HCT116 (cell line): ENCODE measurements around the gene ARID5B. TPM values are rescaled to one million over a fixed set of nuclear protein-coding genes. Genes with fewer than 3 reads are reported as not detected.

ENCODE experiments used
- ATAC-seq: fragments of 200-7000 bp; cut with Tn5 transposase; 2 replicates; pipeline ENCODE4 v1.9.1; 2020; ENCODE audit warnings: mild to moderate bottlenecking, moderate library complexity
- BruUV-seq: library from RNA; stranded (reverse); fragments of 400-500 nt; replicated peaks from 2 replicates; lab custom pipeline; 2021; lab: Mats Ljungman, UMichigan
- CTCF ChIA-PET: fragments of 300-600 bp; sonication (Branson Sonifier 250); formaldehyde crosslinking; loops from one replicate; lab custom pipeline; 2021; ENCODE audit warnings: antibody characterized with exemption; lab: Charles Lee
- POLR2A ChIA-PET: fragments of 300-600, 350-600 bp; sonication (Branson Sonifier 250); formaldehyde crosslinking; loops from one replicate; lab custom pipeline; 2021; ENCODE audit warnings: antibody characterized with exemption; lab: Charles Lee
- RAD21 ChIA-PET, 2 experiments: fragments of 300-600 bp; sonication (Branson Sonifier 250); formaldehyde crosslinking; loops; one replicate each; lab custom pipeline; 2023; ENCODE audit warnings: low total read pairs in 2 of 2; ENCODE audit not compliant: uncharacterized antibody in 2 of 2, unreplicated experiment in 2 of 2, low non-redundant PET in 1 of 2; lab: Charles Lee
- DNase-seq: peaks from one replicate; pipeline ENCODE4 v3.0.0-alpha.2; 2010; ENCODE audit warnings: low read depth, low spot score
- H2AFZ ChIP-seq: fragments of 200-600 bp; shearing (Covaris generic), sonication (generic); 2 replicates; pipeline ENCODE4 v1.6.1; 2017; ENCODE audit warnings: low read depth, mixed run types, mixed read lengths, antibody characterized with exemption, low read length; ENCODE audit not compliant: poor library complexity, severe bottlenecking
- H3K27ac ChIP-seq: 2 replicates; pipeline ENCODE4 v1.5.1; 2012; ENCODE audit warnings: low read depth, low read length
- H3K27me3 ChIP-seq: fragments of 200-600 bp; sonication (generic); 2 replicates; pipeline ENCODE4 v1.6.1; 2016; ENCODE audit warnings: mixed run types, low read length, mixed read lengths; ENCODE audit not compliant: insufficient read depth
- H3K36me3 ChIP-seq, 2 experiments: fragments of 200-500 bp in 1 of 2; fragments of 200-600 bp in 1 of 2; sonication (Bioruptor generic) in 1 of 2; sonication (generic) in 1 of 2; 2 replicates each; pipeline versions ENCODE4 v1.5.1 to v1.6.1; 2014 to 2016; ENCODE audit warnings: low read length in 2 of 2, inconsistent platforms in 1 of 2, mixed read lengths in 1 of 2, mixed run types in 1 of 2; ENCODE audit not compliant: insufficient read depth in 2 of 2, control insufficient read depth in 1 of 2
- H3K4me1 ChIP-seq, 2 experiments: fragments of 200-600 bp in 1 of 2; sonication (generic) in 1 of 2; 2 replicates each; pipeline versions ENCODE4 v1.5.1 to v1.6.1; 2012 to 2017; ENCODE audit warnings: low read length in 2 of 2, inconsistent platforms in 1 of 2, mild to moderate bottlenecking in 1 of 2, mixed read lengths in 1 of 2, mixed run types in 1 of 2, moderate library complexity in 1 of 2; ENCODE audit not compliant: insufficient read depth in 2 of 2, control insufficient read depth in 1 of 2
- H3K4me2 ChIP-seq: fragments of 200-600 bp; sonication (generic); 2 replicates; pipeline ENCODE4 v1.6.1; 2017; ENCODE audit warnings: mixed run types, low read length, mixed read lengths
- H3K4me3 ChIP-seq, 2 experiments: fragments of 200-600 bp in 1 of 2; sonication (generic) in 1 of 2; replicated peaks in 1 of 2; 2 replicates each; pipeline ENCODE4 v1.5.1; 2011 to 2016; ENCODE audit warnings: low read length in 2 of 2, control low read depth in 1 of 2, low read depth in 1 of 2, mild to moderate bottlenecking in 1 of 2, mixed read lengths in 1 of 2, mixed run types in 1 of 2
- H3K79me2 ChIP-seq: fragments of 200-600 bp; sonication (generic); 2 replicates; pipeline ENCODE4 v1.6.1; 2017; ENCODE audit warnings: mild to moderate bottlenecking, mixed run types, low read length, moderate library complexity, mixed read lengths; ENCODE audit not compliant: insufficient read depth
- H3K9ac ChIP-seq: fragments of 200-600 bp; sonication (generic); 2 replicates; pipeline ENCODE4 v1.6.1; 2016; ENCODE audit warnings: low read length, mixed read lengths
- H3K9me2 ChIP-seq: fragments of 200-600 bp; sonication (generic), shearing (Covaris generic); 2 replicates; pipeline ENCODE4 v1.6.1; 2017; ENCODE audit warnings: mixed run types, mild to moderate bottlenecking, moderate library complexity; ENCODE audit not compliant: insufficient read depth
- H3K9me3 ChIP-seq, 2 experiments: fragments of 200-500 bp in 1 of 2; fragments of 200-600 bp in 1 of 2; sonication (Bioruptor generic) in 1 of 2; sonication (generic) in 1 of 2; 2 replicates each; pipeline ENCODE4 v1.6.1; 2014 to 2017; ENCODE audit warnings: low read length in 2 of 2, mixed read lengths in 2 of 2, inconsistent platforms in 1 of 2, low read depth in 1 of 2, mild to moderate bottlenecking in 1 of 2, mixed run types in 1 of 2, moderate library complexity in 1 of 2; ENCODE audit not compliant: control insufficient read depth in 1 of 2, insufficient read depth in 1 of 2
- H4K20me1 ChIP-seq: fragments of 200-600 bp; sonication (generic), shearing (Covaris generic); 2 replicates; pipeline ENCODE4 v1.6.1; 2017; ENCODE audit warnings: mixed run types, mild to moderate bottlenecking, moderate library complexity; ENCODE audit not compliant: insufficient read depth
- CBX3 ChIP-seq: IDR thresholded peaks from 2 replicates; pipeline ENCODE4 v1.6.1; 2012; ENCODE audit warnings: low read depth
- ELF1 ChIP-seq: IDR thresholded peaks from 2 replicates; pipeline ENCODE4 v1.6.1; 2012; ENCODE audit warnings: low read depth, borderline replicate concordance
- FOSL1 ChIP-seq: IDR thresholded peaks from 2 replicates; pipeline ENCODE4 v1.6.1; 2012; ENCODE audit warnings: low read depth
- JUND ChIP-seq: IDR thresholded peaks from 2 replicates; pipeline ENCODE4 v1.6.1; 2012
- POLR2A ChIP-seq: IDR thresholded peaks from 2 replicates; pipeline ENCODE4 v1.7.0; 2011; ENCODE audit warnings: borderline replicate concordance; ENCODE audit not compliant: insufficient read depth, insufficient read length; ENCODE audit errors: extremely low read depth
- RAD21 ChIP-seq: IDR thresholded peaks from 2 replicates; pipeline ENCODE4 v1.6.1; 2012; ENCODE audit warnings: low read depth, mild to moderate bottlenecking
- SRF ChIP-seq: IDR thresholded peaks from 2 replicates; pipeline ENCODE4 v1.6.1; 2012; ENCODE audit warnings: low read depth
- TCF7L2 ChIP-seq: IDR thresholded peaks from 2 replicates; pipeline ENCODE4 v1.7.0; 2011; ENCODE audit warnings: borderline replicate concordance, inconsistent platforms; ENCODE audit not compliant: insufficient read depth, insufficient read length; ENCODE audit errors: extremely low read depth
- ZFX ChIP-seq: fragments of 450-650 bp; IDR thresholded peaks from 2 replicates; pipeline ENCODE4 v1.6.1; 2017
- intact Hi-C: fragments of 100-400 bp; cut with micrococcal nuclease; formaldehyde crosslinking; loops from 2 replicates; pipeline ENCODE4 v1.10.0; 2022
- total RNA-seq: library from RNA; stranded (reverse); gene quantifications from one replicate; pipeline ENCODE4 v1.2.1, GENCODE V29; 2021; ENCODE audit not compliant: unreplicated experiment
- TF ChIP-seq, protein P1 (sequence below): IDR thresholded peaks from 2 replicates; pipeline ENCODE4 v1.6.1; 2012; ENCODE audit warnings: low read depth

Gene ARID5B
- total RNA-seq, 1 experiment from 2014 or later, result 4.7 TPM

DNA sequence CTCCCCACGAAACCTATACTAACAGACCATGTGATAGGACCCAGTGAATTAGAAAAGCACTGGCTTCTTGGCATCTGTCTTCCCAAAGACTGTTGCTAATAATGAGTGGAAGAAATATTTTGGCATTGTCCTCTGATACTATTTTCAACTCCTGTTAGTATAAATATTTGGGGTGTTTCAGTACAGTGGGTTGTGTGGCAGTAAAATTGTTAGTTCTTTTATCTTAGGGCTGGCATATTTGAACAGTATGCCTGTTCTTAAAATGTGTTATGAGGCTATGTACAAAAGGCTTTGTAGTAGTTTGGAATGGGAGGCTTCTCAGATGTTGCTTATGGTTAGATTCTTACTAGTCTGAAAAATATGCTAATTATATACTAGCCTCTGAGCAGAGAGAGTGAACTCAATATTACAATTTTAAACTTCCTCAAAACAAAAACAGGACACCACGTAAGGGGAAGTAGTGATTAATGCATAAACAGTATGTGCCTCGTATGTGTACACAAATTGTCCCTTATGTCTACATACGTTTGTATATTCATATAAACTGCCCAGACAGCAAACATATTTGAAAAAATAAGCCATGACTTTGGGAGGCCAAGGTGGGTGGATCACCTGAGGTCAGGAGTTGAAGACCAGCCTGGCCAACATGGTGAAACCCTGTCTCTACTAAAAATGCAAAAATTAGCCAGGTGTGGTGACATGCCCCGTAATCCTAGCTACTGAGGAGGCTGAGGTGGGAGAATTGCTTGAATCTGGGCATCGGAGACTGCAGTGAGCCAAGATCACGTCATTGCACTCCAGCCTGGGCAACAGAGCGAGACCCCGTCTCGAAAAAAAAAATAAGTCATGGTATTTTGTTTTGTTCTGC is 115.4 kb downstream of the ARID5B start:
- no peak overlapping the region for H2AFZ ChIP-seq
- H3K4me2 ChIP-seq, result no peak overlapping the region
- H3K79me2 ChIP-seq, result no peaks in the 10 kb centered on the region
- ChIA-PET RAD21 (no interaction called here), POLR2A (no interaction called here), CTCF (no interaction called here)
- H3K4me3 ChIP-seq, result no peak overlapping the region
- H3K27me3 ChIP-seq, result no peaks in the 10 kb centered on the region
- BruUV-seq, result no TSS peak
- intact Hi-C loops, result no loop called here
- H3K9me3 ChIP-seq, result no peaks in the 10 kb centered on the region
- H4K20me1 ChIP-seq, result no peaks in the 10 kb centered on the region
- no peaks in the 10 kb centered on the region for H3K36me3 ChIP-seq
- no peak for TF ChIP-seq TCF7L2
- TF ChIP-seq POLR2A, result no peak
- TF ChIP-seq RAD21, result no peak
- no peak for TF ChIP-seq ZFX
- TF ChIP-seq CBX3, result no peak
- no peak for TF ChIP-seq ELF1
- ATAC-seq (no peak), DNase-seq (no peak)
- no peak overlapping the region for H3K9ac ChIP-seq
- H3K9me2 ChIP-seq, result no peaks in the 10 kb centered on the region
- H3K4me1 ChIP-seq, result no peaks in the 10 kb centered on the region
- no peak overlapping the region for H3K27ac ChIP-seq

DNA sequence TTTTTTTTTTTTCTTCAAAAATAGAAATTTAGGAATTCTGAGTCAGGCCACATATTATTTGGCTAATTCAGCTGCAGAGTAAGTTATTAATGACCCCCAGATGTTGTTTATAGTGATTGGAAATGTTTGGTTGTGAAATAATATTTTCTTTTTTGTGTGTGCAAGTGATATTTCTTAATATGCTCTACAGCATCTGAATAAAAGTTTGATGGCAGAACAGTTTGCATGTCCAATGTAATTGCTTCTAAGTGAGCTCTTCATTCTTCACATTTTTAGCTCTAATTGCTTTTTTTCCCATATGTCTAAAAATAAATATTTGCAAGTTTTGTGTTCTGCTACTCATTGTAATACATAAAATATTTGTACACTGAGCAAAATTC is 116.0 kb downstream of the ARID5B start:
- H3K9me3 ChIP-seq, result no peaks in the 10 kb centered on the region
- H3K4me2 ChIP-seq, result no peak overlapping the region
- H3K27me3 ChIP-seq, result no peaks in the 10 kb centered on the region
- no peak for ATAC-seq
- H3K4me1 ChIP-seq, result no peaks in the 10 kb centered on the region
- ChIA-PET POLR2A (no interaction called here), CTCF (no interaction called here), RAD21 (no interaction called here)
- no peaks in the 10 kb centered on the region for H3K36me3 ChIP-seq
- DNase-seq, result no peak
- no peak overlapping the region for H3K4me3 ChIP-seq
- no peak overlapping the region for H3K27ac ChIP-seq
- intact Hi-C loops, result no loop called here
- H2AFZ ChIP-seq, result no peak overlapping the region
- no TSS peak for BruUV-seq
- H3K79me2 ChIP-seq, result no peaks in the 10 kb centered on the region
- H3K9me2 ChIP-seq, result no peaks in the 10 kb centered on the region
- no peaks in the 10 kb centered on the region for H4K20me1 ChIP-seq
- no peak overlapping the region for H3K9ac ChIP-seq
- TF ChIP-seq JUND (no peak), ZFX (no peak), ELF1 (no peak), RAD21 (no peak), POLR2A (no peak), SRF (no peak), FOSL1 (no peak)
- TF ChIP-seq, protein P1, sequence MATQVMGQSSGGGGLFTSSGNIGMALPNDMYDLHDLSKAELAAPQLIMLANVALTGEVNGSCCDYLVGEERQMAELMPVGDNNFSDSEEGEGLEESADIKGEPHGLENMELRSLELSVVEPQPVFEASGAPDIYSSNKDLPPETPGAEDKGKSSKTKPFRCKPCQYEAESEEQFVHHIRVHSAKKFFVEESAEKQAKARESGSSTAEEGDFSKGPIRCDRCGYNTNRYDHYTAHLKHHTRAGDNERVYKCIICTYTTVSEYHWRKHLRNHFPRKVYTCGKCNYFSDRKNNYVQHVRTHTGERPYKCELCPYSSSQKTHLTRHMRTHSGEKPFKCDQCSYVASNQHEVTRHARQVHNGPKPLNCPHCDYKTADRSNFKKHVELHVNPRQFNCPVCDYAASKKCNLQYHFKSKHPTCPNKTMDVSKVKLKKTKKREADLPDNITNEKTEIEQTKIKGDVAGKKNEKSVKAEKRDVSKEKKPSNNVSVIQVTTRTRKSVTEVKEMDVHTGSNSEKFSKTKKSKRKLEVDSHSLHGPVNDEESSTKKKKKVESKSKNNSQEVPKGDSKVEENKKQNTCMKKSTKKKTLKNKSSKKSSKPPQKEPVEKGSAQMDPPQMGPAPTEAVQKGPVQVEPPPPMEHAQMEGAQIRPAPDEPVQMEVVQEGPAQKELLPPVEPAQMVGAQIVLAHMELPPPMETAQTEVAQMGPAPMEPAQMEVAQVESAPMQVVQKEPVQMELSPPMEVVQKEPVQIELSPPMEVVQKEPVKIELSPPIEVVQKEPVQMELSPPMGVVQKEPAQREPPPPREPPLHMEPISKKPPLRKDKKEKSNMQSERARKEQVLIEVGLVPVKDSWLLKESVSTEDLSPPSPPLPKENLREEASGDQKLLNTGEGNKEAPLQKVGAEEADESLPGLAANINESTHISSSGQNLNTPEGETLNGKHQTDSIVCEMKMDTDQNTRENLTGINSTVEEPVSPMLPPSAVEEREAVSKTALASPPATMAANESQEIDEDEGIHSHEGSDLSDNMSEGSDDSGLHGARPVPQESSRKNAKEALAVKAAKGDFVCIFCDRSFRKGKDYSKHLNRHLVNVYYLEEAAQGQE, result no peak
